Central memory CD4-positive, alpha-beta T cell (primary cell): ENCODE data around the gene FAM83C.

ENCODE experiments used
- DNase-seq: peaks from one replicate; pipeline ENCODE4 v3.0.0; 2022

FAM83C gene

DNA sequence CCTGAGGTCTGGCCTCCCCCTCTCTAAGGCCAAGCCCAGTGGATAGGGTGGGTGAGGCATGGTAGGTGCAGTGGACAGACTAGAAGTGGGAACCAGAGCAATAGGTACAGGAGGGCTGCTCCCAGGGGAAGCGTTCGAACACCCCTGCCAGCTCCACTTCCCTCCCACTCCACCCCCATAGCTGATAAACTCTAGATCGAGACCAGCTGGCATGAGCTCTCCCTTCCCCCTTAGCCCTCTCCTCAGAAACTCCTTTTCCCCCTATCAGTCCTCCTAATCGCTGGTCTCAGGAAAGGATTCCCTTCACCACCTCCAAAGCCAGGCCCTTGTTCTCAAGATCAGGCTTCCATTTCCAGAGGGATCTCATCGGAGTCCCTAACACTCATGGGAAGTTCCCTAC, 6.0 kb upstream of the FAM83C start:
- no peak for DNase-seq

DNA sequence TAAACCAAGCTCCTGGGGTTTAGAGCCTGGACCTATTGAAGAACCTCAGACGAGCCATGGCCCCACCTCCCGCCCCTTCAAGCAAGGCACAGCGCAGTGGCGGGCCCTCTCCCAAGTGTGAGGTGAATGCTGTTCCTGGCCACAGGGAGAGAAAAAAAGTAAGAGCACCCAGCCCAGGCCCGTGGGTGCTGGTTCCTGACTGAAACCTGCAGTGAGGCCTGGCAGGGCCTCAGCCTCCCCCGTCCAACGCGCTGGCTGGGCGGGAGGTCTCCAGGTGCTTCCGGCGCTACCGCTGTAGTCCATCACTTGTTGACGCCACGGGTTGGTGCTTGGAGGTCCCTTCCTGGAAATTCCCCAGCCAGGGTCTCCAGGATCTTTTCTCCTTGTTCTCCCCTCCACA, 5.5 kb upstream of the FAM83C start:
- no peak for DNase-seq

DNA sequence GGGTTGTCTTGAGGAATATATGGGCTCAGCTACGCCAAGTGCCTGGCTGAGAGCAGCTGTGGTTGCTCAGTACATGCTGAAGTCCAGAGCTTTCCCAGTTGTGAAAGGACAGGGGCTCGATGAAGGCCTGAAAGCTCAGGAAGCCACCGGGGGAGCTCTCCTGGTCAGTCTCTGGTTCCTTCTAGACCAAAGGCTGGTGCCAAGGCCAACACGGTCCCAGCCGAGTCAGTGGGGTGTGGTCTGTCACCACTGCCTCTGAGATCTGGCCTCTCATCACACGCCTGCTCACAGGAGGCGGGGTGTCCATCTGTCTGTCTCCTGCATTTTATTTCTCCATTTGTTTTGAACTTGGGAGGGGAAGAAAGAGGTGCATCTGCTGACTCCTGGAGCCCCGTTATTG, 4.9 kb upstream of the FAM83C start:
- no peak for DNase-seq

DNA sequence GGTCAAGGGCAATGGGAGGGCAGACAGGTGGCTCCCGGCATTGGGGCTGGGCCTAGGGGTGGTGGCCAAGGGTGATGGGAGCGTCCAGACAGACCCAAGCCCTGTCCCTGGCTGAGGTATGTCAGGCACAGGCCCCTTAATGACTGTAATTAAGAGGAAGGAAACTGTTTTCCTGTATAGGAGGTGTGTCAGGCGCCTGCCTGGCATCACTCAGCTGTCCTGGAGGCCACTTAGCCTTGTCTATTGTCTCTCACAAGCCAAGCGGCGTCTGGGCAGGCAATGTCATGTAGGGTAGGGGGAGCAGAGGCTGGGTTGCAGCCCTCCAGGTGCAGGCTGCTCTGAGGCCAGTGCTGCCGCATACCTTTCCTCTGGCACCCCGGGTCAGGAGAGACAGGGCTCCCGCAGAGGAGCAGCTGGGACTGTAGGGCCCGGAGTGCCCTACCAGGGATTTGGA, 3.9 kb upstream of the FAM83C start:
- no peak for DNase-seq

DNA sequence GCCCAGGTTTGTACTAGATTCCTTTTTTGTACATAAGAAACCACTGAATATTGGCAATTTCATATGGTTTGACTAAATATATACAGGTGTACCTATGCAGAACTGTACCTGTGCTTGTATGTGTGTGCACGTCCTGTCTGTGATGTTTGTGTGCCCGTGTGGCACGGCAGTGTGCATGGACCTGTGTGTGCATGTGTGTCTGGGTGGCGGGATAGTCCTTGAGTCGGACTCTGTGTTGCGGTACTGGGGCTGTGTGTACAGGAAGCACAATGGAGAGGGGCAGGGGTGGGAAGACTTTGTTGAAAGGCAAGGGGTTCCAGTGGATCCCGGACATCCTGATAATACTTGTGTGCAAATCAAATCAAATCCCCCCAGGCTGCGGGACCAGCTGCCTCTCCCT, 3.4 kb upstream of the FAM83C start:
- DNase-seq = no peak

DNA sequence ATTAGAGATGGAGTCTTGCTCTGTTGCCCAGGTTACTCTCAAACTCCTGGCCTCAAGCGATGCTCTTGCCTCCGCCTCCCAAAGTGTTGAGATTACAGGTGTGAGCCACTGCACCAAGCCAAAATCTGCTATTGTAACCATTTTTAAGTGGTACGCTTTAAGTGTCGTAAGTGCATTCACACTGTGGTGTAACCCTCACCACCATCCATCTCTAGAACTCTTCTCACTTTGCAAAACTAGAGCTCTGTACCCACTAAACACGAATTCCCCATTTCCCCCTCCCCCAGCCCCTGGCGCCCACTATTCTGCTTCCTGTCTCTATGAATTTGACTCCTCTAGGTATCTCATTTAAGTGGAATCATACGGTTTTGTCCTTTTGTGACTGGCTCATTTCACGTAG, 2.8 kb upstream of the FAM83C start:
- no peak for DNase-seq

DNA sequence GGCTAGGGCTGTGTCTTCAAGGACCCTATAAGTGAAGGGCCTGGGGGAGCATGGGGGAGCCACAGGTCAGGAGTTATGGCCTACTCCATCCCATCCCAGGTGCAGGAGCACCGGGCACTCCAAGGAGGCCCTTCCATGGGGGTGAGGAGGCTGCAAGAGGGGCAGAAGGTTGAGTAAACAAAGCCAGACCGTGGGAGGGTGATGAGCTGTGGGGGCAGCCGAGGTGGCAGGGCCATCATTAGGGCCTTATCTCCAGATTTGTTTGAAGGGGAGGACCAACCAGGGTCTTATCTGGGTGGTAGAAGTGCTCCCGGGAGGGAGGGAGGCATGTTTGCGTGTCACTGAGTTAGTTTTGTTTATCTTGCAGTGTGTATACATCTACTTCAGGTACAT, 2.1 kb upstream of the FAM83C start:
- DNase-seq = no peak

DNA sequence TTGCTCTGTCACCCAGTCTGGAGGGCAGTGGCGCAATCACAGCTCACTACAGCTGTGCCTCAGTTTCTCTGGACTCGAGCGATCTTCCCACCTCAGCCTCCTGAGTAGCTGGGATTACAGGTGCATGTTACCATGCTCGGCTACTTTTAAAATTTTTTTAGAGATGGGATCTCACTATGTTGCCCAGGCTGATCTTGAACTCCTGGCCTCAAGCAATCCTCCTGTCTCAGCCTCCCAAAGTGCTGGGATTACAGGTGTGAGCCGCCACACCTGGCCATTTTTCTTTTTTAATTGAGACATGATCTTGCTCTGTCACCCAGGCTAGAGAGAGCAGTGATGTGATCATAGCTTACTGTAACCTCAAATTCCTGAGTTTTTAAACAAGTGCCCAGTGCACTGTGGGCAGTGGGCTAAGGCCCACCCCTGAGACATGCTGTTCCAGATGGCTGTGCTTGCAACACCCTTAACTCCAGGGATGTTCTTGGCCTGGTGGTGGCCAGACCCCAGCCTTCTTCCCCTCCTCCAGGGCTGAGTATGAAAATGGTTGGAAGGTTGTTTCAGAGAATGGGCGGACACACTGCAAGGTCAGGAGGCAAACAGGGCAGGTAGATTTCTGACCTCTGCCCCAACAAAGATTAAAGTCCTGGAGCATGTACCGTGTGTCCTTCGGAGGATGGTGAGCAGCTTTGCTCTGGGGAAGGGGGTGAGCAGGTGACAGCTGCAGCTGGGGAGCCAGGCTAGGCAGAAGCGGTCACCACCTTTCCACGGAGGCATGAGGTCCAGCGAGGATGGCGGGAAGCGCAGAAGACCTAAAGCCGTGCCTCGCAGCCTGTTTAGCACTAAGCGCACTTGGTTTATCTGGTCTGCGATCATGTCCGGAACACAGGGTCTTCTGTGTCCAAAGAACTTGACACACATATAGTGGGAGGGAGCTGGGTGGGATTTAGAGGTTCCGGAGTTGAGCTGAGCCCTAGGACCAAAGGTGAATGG, 1.4 kb upstream of the FAM83C start:
- DNase-seq = no peak

DNA sequence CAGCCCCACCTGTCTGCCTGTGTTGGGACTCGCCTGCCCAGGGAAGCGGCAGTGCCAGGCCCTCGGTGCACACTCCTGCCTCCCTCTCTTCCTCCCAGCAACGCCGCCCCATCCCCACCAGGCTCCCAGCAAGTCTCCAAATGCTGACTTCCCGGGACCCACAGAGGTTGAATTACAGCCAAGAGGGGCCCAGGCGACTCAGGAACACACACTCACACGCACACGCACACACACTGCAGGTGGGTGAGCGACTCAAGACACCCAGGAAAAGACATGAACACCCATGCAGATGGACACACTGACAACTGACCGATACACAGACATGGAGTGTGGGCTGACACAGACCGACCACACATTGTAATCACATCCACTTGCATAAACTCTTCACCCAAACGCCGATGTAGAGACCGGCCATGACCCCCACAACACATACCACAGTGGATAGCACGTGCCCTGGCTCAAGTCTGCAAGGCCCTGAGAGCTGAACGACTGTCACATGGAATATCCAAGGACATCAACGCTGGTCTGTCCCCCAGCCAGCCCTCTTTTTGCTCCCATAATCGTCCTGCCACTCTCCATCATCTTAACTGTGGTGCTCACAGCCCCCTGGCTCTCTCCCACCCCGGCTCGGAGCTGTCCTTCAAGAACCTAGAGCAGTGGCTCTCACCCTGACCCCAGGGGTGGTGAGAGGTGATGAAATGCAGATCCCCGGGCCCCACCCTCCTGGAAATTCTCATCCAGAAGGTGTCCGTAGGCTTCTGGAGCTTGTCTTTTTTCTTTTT, 470 bp upstream of the FAM83C start:
- no peak for DNase-seq

DNA sequence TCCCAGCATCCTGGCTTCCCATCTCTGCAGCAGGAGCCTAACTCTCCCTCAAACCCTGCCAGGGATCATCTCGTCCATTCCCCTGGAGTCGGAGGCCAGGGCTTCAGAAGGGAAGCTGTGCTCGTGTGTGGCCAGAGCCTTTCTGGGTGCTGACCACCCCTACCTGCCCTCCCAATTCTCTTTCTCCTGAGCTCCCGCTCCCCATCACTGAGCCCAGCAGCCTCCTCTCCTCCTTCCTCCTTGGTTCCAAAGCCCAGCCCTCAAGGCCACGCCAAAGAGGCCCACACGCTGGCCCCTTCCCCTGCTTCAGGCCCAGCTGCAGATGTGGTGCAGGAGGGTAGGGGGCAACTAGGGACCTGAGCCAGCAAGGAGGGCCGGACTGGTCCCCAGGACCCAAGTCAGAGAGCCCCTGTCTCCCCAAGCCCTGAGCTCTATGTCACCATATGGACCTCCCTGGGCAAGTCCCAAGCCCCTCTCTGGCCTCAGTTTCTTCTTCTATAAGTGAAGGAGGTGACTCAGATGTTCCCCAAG, 1.3 kb downstream of the FAM83C start:
- no peak for DNase-seq

DNA sequence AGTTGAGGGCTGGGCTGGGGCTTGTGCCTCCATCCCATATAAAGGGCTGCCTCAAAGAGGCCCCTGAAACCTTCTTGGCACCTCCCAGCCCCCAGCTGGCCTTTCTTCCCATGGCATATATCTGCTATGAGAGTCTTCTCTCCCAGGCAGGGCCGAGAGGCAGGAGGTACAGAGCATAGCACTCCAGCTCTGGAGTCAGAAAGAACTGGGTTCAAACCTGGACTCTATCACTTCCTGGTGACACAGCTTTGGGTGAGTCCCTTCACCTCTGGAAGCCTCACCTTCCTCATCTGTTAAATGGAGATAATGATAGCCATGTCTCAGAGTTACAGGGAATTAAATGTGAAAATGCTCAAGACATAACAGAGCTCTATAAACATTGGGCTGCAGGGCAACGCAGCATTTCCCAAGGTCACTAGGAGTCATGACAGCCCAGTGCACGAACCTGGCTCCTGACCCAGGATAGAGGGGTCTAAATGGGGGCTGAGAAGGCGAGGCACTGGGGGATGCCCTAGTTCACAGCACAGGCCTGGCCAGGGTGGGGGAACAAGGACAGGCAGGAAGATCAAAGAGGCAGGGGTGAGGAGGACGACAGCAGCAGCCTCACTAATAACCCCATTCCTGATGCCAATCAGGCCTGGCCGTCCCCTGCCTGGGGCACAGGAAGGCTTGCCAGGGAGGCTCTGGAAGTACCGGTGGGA, 1.9 kb downstream of the FAM83C start:
- no peak for DNase-seq

DNA sequence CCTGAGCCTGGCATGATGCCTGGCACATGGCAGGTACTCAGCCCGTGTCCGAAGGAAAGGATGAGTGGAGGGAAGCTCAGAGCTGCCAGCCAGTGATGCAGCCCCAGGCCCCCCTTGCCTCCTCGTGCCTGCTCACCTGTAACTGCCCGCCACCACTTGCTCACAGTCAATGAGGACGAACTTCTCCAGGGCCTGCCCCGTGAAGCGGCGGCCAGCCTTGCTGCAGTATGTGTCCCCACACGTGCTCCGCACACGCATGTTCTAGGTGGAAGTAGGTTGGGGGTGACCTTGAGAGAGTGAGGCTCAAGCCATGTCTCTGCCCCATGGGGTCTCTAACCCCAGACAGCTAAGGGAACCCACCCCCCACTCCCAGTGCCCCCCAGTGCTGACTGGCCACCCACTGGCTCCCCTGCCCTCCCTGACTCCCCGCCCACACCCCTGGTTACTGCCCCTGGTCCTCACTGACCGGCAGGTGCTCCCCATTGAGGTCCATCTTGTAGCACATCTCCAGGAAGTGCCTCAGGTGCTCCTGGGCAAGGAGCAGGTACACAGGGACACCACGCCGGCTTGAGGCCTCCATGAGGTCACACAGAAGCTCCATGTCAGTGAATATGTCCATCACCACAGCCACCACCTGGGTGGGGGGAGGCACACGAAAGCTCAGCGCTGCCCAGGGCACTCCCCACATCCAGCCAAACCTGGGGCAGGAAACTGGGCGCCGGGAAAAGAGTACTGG, 3.7 kb downstream of the FAM83C start:
- no peak for DNase-seq

DNA sequence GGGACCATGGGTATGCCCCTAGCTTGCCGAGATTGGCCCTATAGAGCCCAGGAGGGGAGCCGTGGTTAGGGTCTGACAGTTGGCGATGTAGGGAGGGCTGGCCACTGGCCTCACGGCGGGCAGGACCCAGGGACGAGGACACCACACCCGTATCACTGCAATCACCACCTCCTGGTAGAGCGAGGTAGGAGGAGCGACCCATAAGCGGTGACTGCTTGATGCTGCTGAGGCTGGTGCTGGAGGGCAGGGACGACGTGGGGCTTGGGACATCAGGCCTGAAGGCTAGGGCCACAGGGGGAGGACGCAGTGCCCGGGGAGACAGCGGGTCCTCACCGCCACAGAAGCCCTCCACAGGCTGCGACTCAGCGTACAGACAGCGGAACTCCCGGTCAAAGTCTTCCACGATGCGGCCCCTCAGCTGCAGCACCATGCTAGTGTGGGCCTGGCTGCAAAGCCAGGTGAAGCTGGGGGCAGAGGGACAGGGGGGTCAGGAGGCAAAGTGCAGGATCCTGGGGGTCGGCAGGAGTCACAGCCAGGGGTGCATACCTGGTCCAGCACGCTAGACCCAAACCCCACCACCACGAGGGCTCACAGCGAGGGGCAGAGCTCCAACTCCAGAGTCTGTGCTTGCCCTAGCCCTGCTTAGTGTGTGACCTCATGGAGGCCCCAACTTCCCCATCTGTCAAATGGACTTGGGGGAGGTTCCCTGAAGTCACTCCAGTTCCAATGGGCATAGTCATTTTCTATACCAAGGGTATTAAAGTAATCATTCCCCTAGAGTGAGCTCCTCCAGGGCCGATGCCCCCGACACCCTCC, 4.5 kb downstream of the FAM83C start:
- no peak for DNase-seq

DNA sequence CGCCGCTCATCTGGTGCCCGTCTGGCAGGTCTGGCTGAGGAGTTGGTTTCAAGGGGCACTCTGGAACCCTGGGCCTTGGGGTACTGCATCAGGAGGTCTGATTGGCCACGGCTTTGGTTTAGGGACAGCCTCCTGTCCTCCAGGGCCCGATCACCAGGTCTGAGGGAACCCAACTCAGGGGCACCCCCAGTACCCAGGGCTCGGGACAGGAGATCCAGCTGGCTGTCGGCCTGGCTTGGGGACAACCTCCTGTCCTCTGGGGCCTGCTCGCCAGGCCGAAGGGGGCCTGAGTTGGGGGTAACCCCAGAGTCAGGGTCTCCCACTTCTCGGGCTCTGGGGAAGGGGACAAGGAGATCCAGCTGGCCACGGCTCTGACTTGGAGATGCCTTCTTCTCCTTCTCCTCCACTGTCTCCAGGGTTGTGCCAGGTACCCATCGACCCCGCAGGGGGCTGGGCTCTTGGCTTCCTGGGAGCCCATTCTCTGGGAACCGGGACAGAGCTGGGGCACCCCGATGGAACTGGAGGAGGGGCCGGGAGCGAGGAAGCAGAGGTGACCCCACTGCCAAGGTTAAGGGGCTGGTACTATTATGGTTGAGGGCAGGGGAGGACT, 5.2 kb downstream of the FAM83C start:
- no peak for DNase-seq

DNA sequence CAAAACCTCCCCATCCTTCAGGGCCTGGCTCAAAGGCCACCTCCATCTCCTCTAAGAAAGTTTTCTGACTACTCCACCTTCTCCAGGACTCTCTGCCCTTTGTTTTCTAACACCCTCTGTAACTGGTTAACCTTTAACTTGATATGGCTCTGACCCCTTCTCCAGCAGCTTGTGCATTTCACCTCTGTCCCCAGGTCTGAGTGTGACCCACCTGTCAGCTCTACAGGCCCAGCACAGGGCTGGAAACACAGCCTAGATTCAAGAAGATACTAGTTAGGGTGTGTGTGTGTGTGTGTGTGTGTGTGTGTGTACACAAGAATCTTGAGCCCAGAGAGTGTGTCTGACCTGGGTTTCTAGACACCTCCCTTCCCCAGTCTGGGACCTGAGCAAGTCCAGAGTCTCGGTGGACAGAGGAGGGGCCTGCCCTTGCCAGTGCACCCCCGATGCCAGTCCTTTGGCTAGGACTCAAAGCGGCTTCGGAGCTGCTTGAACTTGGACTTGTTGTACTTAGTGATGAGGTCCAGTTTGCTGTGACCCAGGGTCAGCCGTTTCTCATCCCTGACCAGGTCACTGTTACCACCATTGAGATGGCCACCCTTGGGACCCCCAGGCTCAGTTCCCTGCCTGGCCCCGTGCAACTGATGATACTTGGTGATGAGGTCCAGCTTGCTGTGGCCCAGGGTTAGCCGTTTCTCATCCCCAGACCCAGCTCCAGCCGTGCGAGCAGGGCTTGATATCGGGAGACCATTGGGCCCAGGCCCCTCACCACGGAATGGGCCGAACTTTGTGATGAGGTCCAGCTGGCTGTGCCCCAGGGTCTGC, 5.9 kb downstream of the FAM83C start:
- DNase-seq = no peak

DNA sequence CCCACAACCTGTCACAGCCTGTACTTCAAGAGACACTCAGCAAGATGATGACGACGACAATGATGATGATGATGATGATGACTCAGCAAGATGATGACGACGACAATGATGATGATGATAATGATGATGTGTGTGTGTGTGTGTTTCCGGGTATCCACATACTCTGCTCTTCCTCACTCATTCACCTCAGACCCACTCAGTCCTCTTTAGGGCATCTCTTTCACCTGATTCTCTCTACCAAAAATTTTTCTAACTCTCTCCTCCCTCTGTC, 6.5 kb downstream of the FAM83C start:
- DNase-seq = no peak

DNA sequence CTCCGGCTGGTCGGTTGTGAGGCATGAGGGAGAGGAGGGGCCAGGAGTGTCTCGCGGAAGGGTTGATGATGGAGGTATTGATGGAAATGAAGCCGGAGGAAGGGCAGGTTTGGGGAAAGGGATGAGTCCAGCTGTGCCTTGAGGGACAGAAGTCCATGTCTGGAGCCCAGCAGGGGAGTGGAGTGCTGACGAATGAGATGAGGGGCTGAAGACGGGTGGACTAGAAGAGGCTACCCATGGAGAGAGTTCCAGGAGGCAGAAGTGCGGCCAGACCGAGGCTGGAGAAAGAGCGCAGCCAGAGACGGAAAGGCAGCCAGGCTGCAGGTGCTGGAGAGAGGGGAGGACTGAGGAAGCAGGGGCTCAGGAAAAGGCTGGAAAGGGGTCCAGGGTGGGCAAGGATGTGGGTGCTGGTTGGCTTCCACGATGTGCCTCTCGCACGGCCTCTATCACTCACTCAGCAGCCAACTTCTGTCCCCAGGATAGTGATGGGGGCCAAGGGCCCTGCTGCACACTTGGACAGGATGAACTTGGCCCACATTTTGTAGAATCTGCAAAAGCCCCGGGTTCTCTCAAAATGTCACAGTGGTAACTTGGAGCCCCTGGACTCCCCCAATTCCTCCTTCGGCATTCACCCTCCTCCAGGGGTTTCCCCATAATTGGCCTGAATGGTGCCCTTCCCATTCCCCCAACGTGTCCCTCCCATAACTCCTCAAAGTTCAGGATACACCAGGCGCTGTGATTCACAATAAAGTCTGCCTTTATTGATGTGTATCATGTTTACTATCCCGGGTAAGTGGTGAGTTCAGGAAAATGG, 7.0 kb downstream of the FAM83C start:
- no peak for DNase-seq

DNA sequence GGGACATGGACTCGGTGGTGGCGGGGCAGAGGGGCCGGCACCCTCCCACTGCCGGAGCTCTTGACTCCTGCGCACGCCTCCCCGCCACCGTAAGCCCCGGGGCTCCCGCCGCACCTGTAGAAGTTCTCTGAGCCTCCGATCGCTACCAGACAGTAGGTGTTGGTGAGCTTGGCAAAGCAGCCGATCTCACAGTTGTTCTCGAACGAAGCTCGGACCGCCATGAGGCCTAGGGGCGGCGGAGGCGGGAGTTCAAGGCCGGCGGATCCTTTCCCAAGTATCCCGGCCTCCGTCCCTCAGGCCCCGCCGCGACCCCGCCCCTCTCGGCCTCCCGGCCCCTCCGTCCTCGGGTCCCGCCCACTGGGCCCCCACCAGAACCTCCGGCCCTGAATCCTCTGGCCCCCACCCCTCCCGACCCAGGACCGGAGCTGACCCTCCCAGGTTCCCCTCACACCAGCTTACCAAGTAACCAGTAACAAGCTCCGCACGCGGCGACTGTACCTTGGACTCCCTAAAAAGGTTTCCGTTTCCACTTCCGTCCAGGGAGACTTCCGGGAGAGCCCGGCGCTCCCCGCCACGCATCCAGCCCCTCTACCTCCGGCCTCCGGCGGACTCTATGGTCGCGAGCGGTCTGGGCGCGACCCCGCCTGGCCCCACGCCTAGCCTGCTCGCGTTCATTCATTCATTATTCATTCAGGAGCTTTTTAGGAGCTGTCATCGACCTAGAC, 7.8 kb downstream of the FAM83C start, which contains the start of gene EIF6:
Gene EIF6, minus strand, starts transcription at position 506 of the 725 bp plus-strand sequence. Its CDS starts 285 bp downstream, at position 221.
- peak; percentile 50 for DNase-seq
